Mesodermal cell (in vitro differentiated cells): ENCODE measurements around the gene PCDHGA9.
"Not testable (repeated sequence)": the region's sequence is repeated elsewhere in the genome, so short reads cannot be mapped to it uniquely, and the experiment has no call there.

Experiments
- H3K27ac ChIP-seq: 2 replicates; pipeline ENCODE4 v1.7.0; 2013; ENCODE audit warnings: mild to moderate bottlenecking, low read depth, low read length, moderate library complexity; ENCODE audit not compliant: severe bottlenecking
- H3K36me3 ChIP-seq: 2 replicates; pipeline ENCODE4 v1.7.1; 2013; ENCODE audit warnings: mild to moderate bottlenecking, low read length, moderate library complexity; ENCODE audit not compliant: control insufficient read depth, insufficient read depth
- H3K4me1 ChIP-seq: one replicate; pipeline ENCODE4 v1.7.1; 2013; ENCODE audit warnings: mild to moderate bottlenecking, low read length; ENCODE audit not compliant: insufficient read depth, control insufficient read depth, poor library complexity, severe bottlenecking
- H3K4me3 ChIP-seq: 2 replicates; pipeline ENCODE4 v1.7.0; 2013; ENCODE audit warnings: low read length, control low read depth, mild to moderate bottlenecking; ENCODE audit not compliant: insufficient read depth, poor library complexity, severe bottlenecking; ENCODE audit errors: extremely low read depth
- H3K9me3 ChIP-seq: 2 replicates; pipeline ENCODE4 v1.7.1; 2013; ENCODE audit warnings: mild to moderate bottlenecking, low read length, moderate library complexity; ENCODE audit not compliant: control insufficient read depth
- WGBS, 2 experiments: methylation state at CpG; one replicate each; pipeline ENCODE4 v1.1.5; 2013; ENCODE audit warnings: missing lambda C conversion rate in 2 of 2; ENCODE audit not compliant: insufficient coverage in 2 of 2; 5-methylcytosine and 5-hydroxymethylcytosine counted together

Gene PCDHGA9

GRCh38 chr5:141432726-141433125 is 30.1 kb downstream of the PCDHGA9 start:
- not testable (repeated sequence) for H3K4me1 ChIP-seq, H3K4me3 ChIP-seq, H3K27ac ChIP-seq
- Histone ChIP-seq H3K36me3 (peaks cover 43% of the 10 kb centered on the region), H3K9me3 (peaks cover 38% of the 10 kb centered on the region)
- 92 to 98% methylated on average over 24 to 25 of the region's 29 CpGs for WGBS, 2 experiments

- H3K27ac ChIP-seq = no peak overlapping the region
- no peak overlapping the region for H3K4me3 ChIP-seq
- H3K4me1 ChIP-seq = no peaks in the 10 kb centered on the region
- H3K9me3 ChIP-seq = peaks cover 28% of the 10 kb centered on the region
- peaks cover 35% of the 10 kb centered on the region for H3K36me3 ChIP-seq
- 86% methylated on average over 1 of the region's 2 CpGs; no CpG with 5 or more reads in 1 of the 2 experiments for WGBS, 2 experiments
Measured at GRCh38 chr5:141434006-141434405, 31.4 kb downstream of the PCDHGA9 start.

- Histone ChIP-seq H3K27ac (no peak overlapping the region), H3K9me3 (peaks cover 7% of the 10 kb centered on the region), H3K4me1 (no peaks in the 10 kb centered on the region), H3K4me3 (no peak overlapping the region), H3K36me3 (peaks cover 34% of the 10 kb centered on the region)
- 100% methylated on average over 1 of the region's 2 CpGs; no CpG with 5 or more reads in 1 of the 2 experiments for WGBS, 2 experiments
Measured at GRCh38 chr5:141437221-141437620, 34.6 kb downstream of the PCDHGA9 start.

- 93% methylated on average over 7 to 9 of the region's 10 CpGs for WGBS, 2 experiments
- Histone ChIP-seq H3K36me3 (peaks cover 21% of the 10 kb centered on the region), H3K4me3 (no peak overlapping the region), H3K4me1 (no peaks in the 10 kb centered on the region), H3K27ac (no peak overlapping the region), H3K9me3 (no peaks in the 10 kb centered on the region)
Measured at GRCh38 chr5:141439411-141440141, 37.0 kb downstream of the PCDHGA9 start.

GRCh38 chr5:141440341-141440740 is 37.8 kb downstream of the PCDHGA9 start:
- Histone ChIP-seq H3K27ac (no peak overlapping the region), H3K4me1 (no peaks in the 10 kb centered on the region), H3K4me3 (no peak overlapping the region), H3K36me3 (peaks cover 21% of the 10 kb centered on the region), H3K9me3 (no peaks in the 10 kb centered on the region)
- 83 to 100% methylated on average over 5 to 9 of the region's 9 CpGs for WGBS, 2 experiments

GRCh38 chr5:141441571-141442170 is 39.1 kb downstream of the PCDHGA9 start:
- 98% methylated on average over 48 to 49 of the region's 50 CpGs for WGBS, 2 experiments
- Histone ChIP-seq H3K27ac (no peak overlapping the region), H3K4me1 (no peaks in the 10 kb centered on the region), H3K9me3 (peaks cover 2% of the 10 kb centered on the region), H3K36me3 (peaks cover 21% of the 10 kb centered on the region), H3K4me3 (no peak overlapping the region)
